Endothelial cell of umbilical vein (primary cell): ENCODE measurements around the gene MBD5. TPM values are rescaled to one million over a fixed set of nuclear protein-coding genes. Genes with fewer than 3 reads are reported as not detected.

Experiments used
- BruUV-seq: library from RNA; stranded (reverse); fragments of 400-500 nt; replicated peaks from 2 replicates; lab custom pipeline; 2021; lab: Mats Ljungman, UMichigan
- CTCF ChIA-PET: fragments of 300-600, 350-600 bp; sonication (Branson Sonifier 250); formaldehyde crosslinking; loops from one replicate; lab custom pipeline; 2021; ENCODE audit warnings: antibody characterized with exemption, inconsistent platforms; lab: Charles Lee
- POLR2A ChIA-PET: fragments of 300-600, 350-600 bp; sonication (Branson Sonifier 250); formaldehyde crosslinking; loops from one replicate; lab custom pipeline; 2021; ENCODE audit warnings: antibody characterized with exemption, inconsistent platforms; lab: Charles Lee
- DNase-seq: peaks from one replicate; pipeline ENCODE4 v3.0.0-alpha.2; 2011; ENCODE audit warnings: low read depth, low spot score
- FAIRE-seq: peaks from 2 replicates; lab custom pipeline; 2011; peaks lifted over from hg19 to GRCh38; lab: Jason Lieb, UNC
- H2AFZ ChIP-seq: 2 replicates; pipeline ENCODE4 v1.6.0; 2012; ENCODE audit warnings: low read depth, low read length, control low read depth, inconsistent platforms
- H3K27ac ChIP-seq: 2 replicates; pipeline ENCODE4 v1.5.1; 2011; ENCODE audit warnings: low read depth, mild to moderate bottlenecking, control low read depth, low read length, moderate library complexity; ENCODE audit not compliant: insufficient read depth
- H3K27me3 ChIP-seq, 2 experiments: 2 replicates each; pipeline versions ENCODE4 v1.6.0 to v1.6.1; 2011; ENCODE audit warnings: low read length in 2 of 2, mixed read lengths in 1 of 2; ENCODE audit not compliant: control insufficient read depth in 2 of 2, insufficient read depth in 2 of 2
- H3K36me3 ChIP-seq, 2 experiments: 2 replicates in 1 of 2; 3 replicates in 1 of 2; pipeline ENCODE4 v1.5.1; 2011; ENCODE audit warnings: low read length in 2 of 2, mild to moderate bottlenecking in 1 of 2, moderate library complexity in 1 of 2; ENCODE audit not compliant: control insufficient read depth in 2 of 2, insufficient read depth in 2 of 2; ENCODE audit errors: extremely low read depth in 1 of 2
- H3K4me1 ChIP-seq: 3 replicates; pipeline ENCODE4 v1.5.1; 2011; ENCODE audit warnings: mild to moderate bottlenecking, low read length; ENCODE audit not compliant: control insufficient read depth, insufficient read depth; ENCODE audit errors: extremely low read depth
- H3K4me2 ChIP-seq: 2 replicates; pipeline ENCODE4 v1.6.1; 2011; ENCODE audit warnings: low read length, control low read depth, mixed read lengths; ENCODE audit not compliant: insufficient read depth
- H3K4me3 ChIP-seq, 3 experiments: fragments of 200-600 bp in 1 of 3; sonication (generic), shearing (Covaris generic) in 1 of 3; replicated peaks in 1 of 3; 2 replicates each; pipeline ENCODE4 v1.5.1; 2011 to 2016; ENCODE audit warnings: control low read depth in 3 of 3, low read length in 3 of 3, mild to moderate bottlenecking in 2 of 3, inconsistent platforms in 1 of 3, low read depth in 1 of 3, moderate library complexity in 1 of 3; ENCODE audit not compliant: insufficient read depth in 1 of 3
- H3K79me2 ChIP-seq: 2 replicates; pipeline ENCODE4 v1.6.0; 2012; ENCODE audit warnings: low read length, inconsistent platforms; ENCODE audit not compliant: control insufficient read depth, insufficient read depth
- H3K9ac ChIP-seq: replicated peaks from 2 replicates; pipeline ENCODE3; 2011; ENCODE audit warnings: low read length, control low read depth; ENCODE audit not compliant: insufficient read depth; ENCODE audit errors: extremely low read depth
- H3K9me1 ChIP-seq: replicated peaks from 3 replicates; pipeline ENCODE4 v1.6.0; 2011; ENCODE audit warnings: mild to moderate bottlenecking, low read length; ENCODE audit not compliant: control insufficient read depth, insufficient read depth; ENCODE audit errors: extremely low read depth
- H3K9me3 ChIP-seq: replicated peaks from 2 replicates; pipeline ENCODE4 v1.5.1; 2012; ENCODE audit warnings: low read length, inconsistent platforms; ENCODE audit not compliant: control insufficient read depth, insufficient read depth
- H4K20me1 ChIP-seq: replicated peaks from 2 replicates; pipeline ENCODE3; 2011; ENCODE audit warnings: mild to moderate bottlenecking, low read length; ENCODE audit not compliant: control insufficient read depth, insufficient read depth; ENCODE audit errors: extremely low read depth
- CTCF ChIP-seq, 2 donors: IDR thresholded peaks; 1 replicate in 1 of 2; 2 replicates in 1 of 2; pipeline ENCODE4 v1.5.1; 2011; ENCODE audit warnings: low read length in 2 of 2, mild to moderate bottlenecking in 2 of 2, moderate library complexity in 2 of 2, control low read depth in 1 of 2, inconsistent platforms in 1 of 2, low read depth in 1 of 2; ENCODE audit not compliant: insufficient read depth in 1 of 2; ENCODE audit errors: extremely low read depth in 1 of 2
- EZH2 ChIP-seq: IDR thresholded peaks from 2 replicates; pipeline ENCODE4 v1.6.1; 2012; ENCODE audit warnings: borderline replicate concordance, low read depth, mild to moderate bottlenecking, moderate library complexity, low read length, inconsistent platforms; ENCODE audit not compliant: severe bottlenecking
- FOS ChIP-seq: IDR thresholded peaks from 2 replicates; pipeline ENCODE4 v1.6.1; 2011; ENCODE audit warnings: mild to moderate bottlenecking, low read length, moderate library complexity, borderline replicate concordance; ENCODE audit not compliant: insufficient read depth
- GATA2 ChIP-seq: IDR thresholded peaks from 2 replicates; pipeline ENCODE4 v1.7.0; 2011; ENCODE audit warnings: low read depth, mild to moderate bottlenecking, moderate library complexity, mixed read lengths, low read length; ENCODE audit not compliant: insufficient read length, insufficient read depth
- JUN ChIP-seq: IDR thresholded peaks from 2 replicates; pipeline ENCODE4 v1.6.1; 2011; ENCODE audit warnings: borderline replicate concordance, low read depth; ENCODE audit not compliant: insufficient read length, insufficient read depth
- MAX ChIP-seq: IDR thresholded peaks from 2 replicates; pipeline ENCODE4 v1.6.1; 2011; ENCODE audit not compliant: insufficient read depth, insufficient read length
- MYC ChIP-seq: IDR thresholded peaks from one replicate; pipeline ENCODE4 v1.6.1; 2011; ENCODE audit warnings: mild to moderate bottlenecking, low read depth, low read length
- POLR2A ChIP-seq: IDR thresholded peaks from 2 replicates; pipeline ENCODE4 v1.6.1; 2012; ENCODE audit warnings: low read depth, mild to moderate bottlenecking, control low read depth, low read length
- POLR2AphosphoS5 ChIP-seq: IDR thresholded peaks from 2 replicates; pipeline ENCODE4 v1.6.1; 2012; ENCODE audit warnings: low read depth, mild to moderate bottlenecking, control low read depth, low read length, moderate library complexity; ENCODE audit not compliant: insufficient read depth
- dilution Hi-C: fragments of 300-500 bp; cut with MboI; formaldehyde crosslinking; loops from one replicate; pipeline ENCODE4 v1.15.0; 2019; ENCODE audit warnings: low sequenced_read_pairs; ENCODE audit not compliant: extremely low pct_ligation_motif_present
- intact Hi-C: fragments of 100-400 bp; cut with micrococcal nuclease; formaldehyde crosslinking; loops from one replicate; pipeline ENCODE4 v1.10.0; 2022
- polyA plus RNA-seq, 4 experiments: library from polyadenylated mRNA; depleted of rRNA in 3 of 4; stranded (reverse) in 3 of 4; unstranded in 1 of 4; fragments of >200 nt; gene quantifications; 2 replicates each; pipeline versions ENCODE4 v1.2.1 to v1.2.3, GENCODE V29; 2011 to 2012; ENCODE audit warnings: missing spikeins in 1 of 4
- total RNA-seq: library from RNA; stranded (reverse); gene quantifications from 2 replicates; pipeline ENCODE4 v1.2.3, GENCODE V29; 2021

MBD5 gene
- total and polyA plus RNA-seq, 2 donors (not counting 3 experiments of a cell fraction or from before 2014, with no cell fraction given), result 11.3 to 37.0 TPM

- Histone ChIP-seq H3K27ac (no peak overlapping the region), H3K4me3 (no peak overlapping the region), H3K9me1 (no peaks in the 10 kb centered on the region), H3K27me3 (peaks cover 0 to 2% of the 10 kb centered on the region in 2 experiments), H3K9ac (no peak overlapping the region), H3K9me3 (no peaks in the 10 kb centered on the region), H3K36me3 (no peaks in the 10 kb centered on the region), H2AFZ (no peak overlapping the region), H3K4me1 (no peaks in the 10 kb centered on the region), H3K79me2 (no peaks in the 10 kb centered on the region), H4K20me1 (no peaks in the 10 kb centered on the region), H3K4me2 (no peak overlapping the region)
- FAIRE-seq, result no peak
- DNase-seq, result no peak
- no TSS peak for BruUV-seq
- POLR2A ChIA-PET, result no interaction called here
- TF ChIP-seq CTCF (IDR thresholded peaks at IDR 0.05; ENCODE audit: extremely low read depth in 1 of 2, insufficient read depth in 1 of 2, low read depth in 1 of 2, low read length in 2 of 2) (peak in 1 of 2 donors; percentile 29), EZH2 (no peak)
- intact Hi-C loops (no loop called here), dilution Hi-C loops (no loop called here)
- CTCF ChIA-PET, result no interaction called here
These were observed 537.0 kb downstream of the MBD5 start for GRCh38 chr2:148557844-148558436.

- DNase-seq (no peak), FAIRE-seq (no peak)
- no peaks in the 10 kb centered on the region for H4K20me1 ChIP-seq
- ChIA-PET CTCF (interaction anchor here (1.1 to 1.8 kb wide), 2 partner anchors 430 to 571 kb away, joined by 3 to 6 read pairs; no protein-coding TSS in a partner anchor), POLR2A (no interaction called here)
- TF ChIP-seq POLR2A (no peak), FOS (no peak), POLR2AphosphoS5 (no peak), GATA2 (no peak), MYC (no peak), MAX (no peak), EZH2 (no peak), CTCF (IDR thresholded peaks at IDR 0.05; ENCODE audit: extremely low read depth in 1 of 2, insufficient read depth in 1 of 2, low read depth in 1 of 2, low read length in 2 of 2) (no peak), JUN (no peak)
- no TSS peak for BruUV-seq
- no peaks in the 10 kb centered on the region for H3K27me3 ChIP-seq
- H3K9me1 ChIP-seq, result no peaks in the 10 kb centered on the region
- no peaks in the 10 kb centered on the region for H3K9me3 ChIP-seq
- H3K79me2 ChIP-seq, result no peaks in the 10 kb centered on the region
- H3K4me2 ChIP-seq, result no peak overlapping the region
- dilution Hi-C loops, result no loop called here
- no peaks in the 10 kb centered on the region for H3K36me3 ChIP-seq
- intact Hi-C loops, result no loop called here
- H3K4me1 ChIP-seq, result no peaks in the 10 kb centered on the region
- no peak overlapping the region for H2AFZ ChIP-seq
- H3K9ac ChIP-seq, result no peak overlapping the region
- no peak overlapping the region for H3K4me3 ChIP-seq
- H3K27ac ChIP-seq, result no peak overlapping the region
These were observed 539.6 kb downstream of the MBD5 start for GRCh38 chr2:148560496-148560895.
